ENCODE data around the gene FLT3. TPM values are rescaled to one million over a fixed set of nuclear protein-coding genes. Genes with fewer than 3 reads are reported as not detected.
"Not testable (repeated sequence)": the region's sequence is repeated elsewhere in the genome, so short reads cannot be mapped to it uniquely, and the experiment has no call there.

The FLT3 gene
- under 1 TPM; 0.12 to 0.26 TPM for total RNA-seq
- long read RNA-seq = 0 reads

- intact Hi-C loops (cut with DNase I) = no loop called here
- DNase-seq (no peak), ATAC-seq (peak; percentile 59 to 75)
Observed at GRCh38 chr13:28100150-28101121, at the start of gene FLT3. TSS of gene FLT3 (minus strand) at chr13:28100576. CDS start at chr13:28100510, 66 bp downstream.

GRCh38 chr13:28147495-28147894, 47.1 kb upstream of the FLT3 start:
- ATAC-seq = no peak
- intact Hi-C loops (cut with DNase I) = no loop called here
- no peak for DNase-seq

GRCh38 chr13:28145049-28145448, 44.7 kb upstream of the FLT3 start:
- ATAC-seq (no peak), DNase-seq (no peak)
- intact Hi-C loops (cut with DNase I) = no loop called here

DNA sequence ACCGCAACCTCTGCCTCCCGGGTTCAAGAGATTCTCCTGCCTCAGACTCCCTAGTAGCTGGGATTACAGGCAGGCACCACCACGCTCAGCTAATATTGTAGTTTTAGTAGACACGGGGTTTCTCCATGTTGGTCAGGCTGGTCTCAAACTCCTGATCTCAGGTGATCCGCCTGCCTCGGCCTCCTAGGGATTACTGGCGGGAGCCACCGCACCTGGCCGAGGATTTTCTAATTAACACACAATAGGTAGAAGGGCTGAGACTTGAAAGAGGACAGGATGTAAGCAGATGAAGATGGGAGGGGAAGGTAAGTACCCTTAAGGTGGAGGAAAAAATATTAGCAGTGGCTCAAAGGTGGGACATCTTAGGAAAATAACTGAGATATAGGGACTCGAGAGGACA, 41.2 kb upstream of the FLT3 start:
- ATAC-seq; intact Hi-C loops (cut with DNase I); DNase-seq: not testable (repeated sequence)

GRCh38 chr13:28140433-28141125, 40.2 kb upstream of the FLT3 start:
- intact Hi-C loops (cut with DNase I) = no loop called here
- DNase-seq (no peak), ATAC-seq (no peak)

DNA sequence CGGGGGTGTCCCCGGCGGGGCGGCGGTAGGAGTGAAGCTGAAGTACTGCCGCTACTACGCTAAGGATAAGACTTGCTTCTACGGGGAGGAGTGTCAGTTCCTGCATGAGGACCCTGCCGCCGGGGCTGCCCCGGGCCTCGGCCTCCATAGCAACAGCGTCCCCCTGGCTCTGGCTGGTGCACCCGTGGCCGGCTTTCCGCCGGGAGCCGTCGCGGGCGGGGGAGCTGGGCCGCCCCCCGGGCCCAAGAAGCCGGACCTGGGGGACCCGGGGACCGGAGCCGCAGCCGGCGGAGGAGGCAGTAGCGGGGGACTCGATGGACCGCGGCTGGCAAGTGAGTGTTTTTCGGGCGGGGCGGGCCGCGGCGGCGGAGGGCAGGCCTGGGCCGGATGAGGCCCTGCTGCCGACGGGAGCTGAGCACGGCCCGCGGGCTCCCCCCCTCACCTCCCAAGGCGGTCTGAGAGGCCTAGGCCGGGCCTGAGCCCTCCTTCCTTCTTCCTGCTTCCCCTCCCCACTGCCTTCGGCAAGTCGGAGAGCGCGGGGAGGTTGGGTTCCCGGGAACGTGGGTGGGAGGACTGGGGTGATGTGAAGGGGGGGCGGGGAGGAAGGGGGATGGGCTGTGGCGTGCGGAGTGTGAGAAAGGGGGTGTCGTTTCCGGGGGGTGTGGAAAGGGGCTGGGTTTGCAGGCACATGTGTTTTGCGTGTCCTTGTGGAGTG, 38.5 kb upstream of the FLT3 start:
- peak; percentile 84 to 87 for ATAC-seq
- DNase-seq = peak; percentile 85
- intact Hi-C loops (cut with DNase I) = no loop called here

DNA sequence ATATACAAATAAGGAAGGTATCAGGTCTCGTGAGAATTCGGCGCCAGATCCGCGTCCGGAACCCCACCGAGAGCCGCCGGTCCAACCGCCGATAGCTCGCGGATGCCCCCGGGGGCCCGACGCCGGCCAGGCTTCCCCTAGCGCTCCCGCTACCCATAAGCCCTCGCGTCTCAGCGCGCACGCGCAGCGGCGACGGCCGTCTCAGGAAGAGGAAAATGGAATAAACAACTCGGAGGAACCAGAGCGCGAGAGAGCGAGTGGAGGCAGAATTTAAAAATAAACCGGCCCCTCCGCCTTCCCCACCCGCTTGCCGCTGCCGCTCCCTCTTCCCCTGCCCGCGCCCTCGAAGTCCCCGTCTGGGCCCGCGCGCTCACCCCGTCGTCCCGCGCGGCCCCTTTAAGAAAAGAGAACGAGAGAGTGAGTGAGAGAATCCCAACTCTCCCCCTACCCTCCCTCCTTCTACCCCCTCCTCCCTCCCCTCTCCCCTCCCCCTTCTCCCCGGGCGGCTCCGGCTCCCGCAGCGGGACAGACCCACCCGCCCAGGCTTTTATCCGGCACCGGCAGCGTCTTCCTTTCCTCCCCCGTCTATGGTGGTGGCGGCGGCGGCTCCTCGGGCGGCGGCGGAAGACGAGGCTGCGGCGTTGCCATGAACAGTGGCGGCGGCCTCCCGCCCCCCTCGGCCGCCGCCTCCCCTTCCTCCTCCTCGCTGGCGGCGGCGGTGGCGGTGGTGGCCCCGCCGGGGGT, 37.8 kb upstream of the FLT3 start, which contains the start of gene PAN3:
TSS of gene PAN3 (plus strand) at position 534 of the 744 bp plus-strand sequence. CDS start at position 647, 113 bp downstream.
- DNase-seq (peak; percentile 94), ATAC-seq (peak; percentile 81 to 89)
- intact Hi-C loops (cut with DNase I) = no loop called here

GRCh38 chr13:28137596-28137995, 37.2 kb upstream of the FLT3 start:
- DNase-seq = no peak
- intact Hi-C loops (cut with DNase I) = no loop called here
- no peak for ATAC-seq

- intact Hi-C loops (cut with DNase I) = no loop called here
- no peak for DNase-seq
- ATAC-seq = no peak
Observed at GRCh38 chr13:28136916-28137315, 36.5 kb upstream of the FLT3 start.

DNA sequence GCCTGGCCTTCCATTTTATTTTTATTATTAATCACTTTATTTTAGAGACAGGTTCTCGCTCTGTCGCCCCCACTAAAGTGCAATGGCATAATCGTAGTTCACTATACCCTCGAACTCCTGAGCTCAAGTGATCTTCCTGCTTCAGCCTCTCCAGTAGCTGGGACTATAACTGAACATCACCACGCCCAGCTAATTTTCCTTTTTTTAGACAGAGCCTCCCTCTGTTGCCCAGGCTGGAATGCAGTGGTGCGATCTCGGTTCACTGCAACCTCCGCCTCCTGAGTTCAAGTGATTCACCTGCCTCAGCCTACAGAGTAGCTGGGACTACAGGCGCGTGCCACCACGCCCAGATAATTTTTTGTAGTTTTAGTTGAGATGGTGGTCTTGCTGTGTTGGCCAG, 31.3 kb upstream of the FLT3 start:
- intact Hi-C loops (cut with DNase I) = no loop called here
- DNase-seq = no peak
- ATAC-seq = no peak

DNA sequence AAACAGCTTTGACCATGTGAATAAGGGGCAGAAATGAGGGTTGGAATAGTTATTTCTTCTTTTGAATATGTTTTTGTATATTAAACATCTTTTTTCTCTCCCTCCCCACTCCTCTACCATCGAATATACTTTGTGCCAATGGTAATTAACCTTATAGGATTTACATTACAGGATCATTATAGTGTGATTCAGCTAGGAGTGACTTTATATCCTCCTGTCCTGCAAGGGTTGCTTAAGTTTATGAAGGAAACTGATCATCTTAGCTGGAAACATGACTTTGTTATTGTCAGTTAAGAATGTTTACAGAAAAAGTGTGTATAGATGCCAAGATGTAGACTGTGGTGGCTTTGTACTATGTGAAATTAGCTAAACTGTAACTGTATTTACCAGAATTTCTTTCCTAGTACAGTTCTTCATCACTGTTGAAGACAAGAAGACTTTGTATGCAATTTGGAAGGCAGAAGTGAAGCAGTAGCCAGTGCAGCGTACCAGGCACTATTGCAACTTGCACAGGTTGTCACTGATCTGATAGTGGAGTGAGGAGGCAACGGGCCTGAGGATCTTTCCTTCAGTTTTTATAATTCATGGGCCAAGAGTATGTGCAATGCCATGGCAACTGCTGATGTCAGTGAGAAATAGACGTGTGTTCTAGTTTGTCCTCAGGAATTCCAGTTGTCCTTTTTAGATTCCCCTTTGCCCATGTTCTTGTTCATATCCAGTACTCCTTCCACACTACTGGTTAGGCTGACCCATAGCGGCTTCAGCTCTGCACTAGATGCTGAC, 29.7 kb upstream of the FLT3 start:
- DNase-seq (no peak), ATAC-seq (peak in 1 of 2 donors; percentile 63)
- intact Hi-C loops (cut with DNase I) = no loop called here

DNA sequence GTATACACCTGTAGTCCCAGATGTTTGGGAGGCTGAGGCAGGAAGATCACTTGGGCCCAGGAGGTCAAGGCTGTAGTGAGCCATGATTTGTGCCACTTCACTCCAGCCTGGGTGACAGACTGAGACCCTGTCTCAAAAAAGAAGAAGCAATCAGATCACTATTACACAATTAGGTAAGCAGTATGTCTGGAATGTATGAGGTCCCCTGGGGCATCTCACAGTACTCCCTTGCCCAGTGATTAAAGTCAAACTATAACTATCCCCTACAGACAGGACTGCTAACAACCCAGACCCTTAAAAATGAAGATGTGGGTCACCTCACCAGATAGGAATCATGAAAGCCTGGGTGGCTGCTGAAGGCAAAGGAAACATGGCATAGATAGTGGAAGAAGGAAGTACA, 28.6 kb upstream of the FLT3 start:
- no peak for DNase-seq
- no peak for ATAC-seq

DNA sequence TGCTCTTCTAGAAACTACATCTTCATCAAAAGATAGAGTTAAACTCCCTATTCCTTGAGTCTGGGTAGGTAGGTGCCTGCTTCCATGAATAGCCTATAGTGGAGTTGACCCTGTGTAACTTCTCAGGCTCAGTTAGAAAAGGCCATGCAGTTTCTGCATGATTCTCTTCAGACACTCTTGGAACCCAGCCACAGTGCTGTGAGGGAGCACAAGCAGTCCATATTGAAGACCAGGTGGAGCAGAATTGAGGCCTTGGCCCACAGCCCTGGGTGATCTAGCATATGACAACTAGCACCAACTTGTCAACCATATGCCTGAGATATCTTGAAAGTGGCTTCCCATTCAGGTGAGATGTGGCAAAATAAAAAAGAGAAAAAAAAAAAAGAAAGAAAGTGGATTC, 27.7 kb upstream of the FLT3 start:
- ATAC-seq = no peak
- intact Hi-C loops (cut with DNase I) = no loop called here
- DNase-seq = no peak

More for the DNA sequence above, 28.6 kb upstream of the FLT3 start:
- intact Hi-C loops (cut with DNase I) = no loop called here

- DNase-seq (no peak), ATAC-seq (no peak)
- intact Hi-C loops (cut with DNase I) = no loop called here
Observed at GRCh38 chr13:28121224-28121623, 20.8 kb upstream of the FLT3 start.

DNA sequence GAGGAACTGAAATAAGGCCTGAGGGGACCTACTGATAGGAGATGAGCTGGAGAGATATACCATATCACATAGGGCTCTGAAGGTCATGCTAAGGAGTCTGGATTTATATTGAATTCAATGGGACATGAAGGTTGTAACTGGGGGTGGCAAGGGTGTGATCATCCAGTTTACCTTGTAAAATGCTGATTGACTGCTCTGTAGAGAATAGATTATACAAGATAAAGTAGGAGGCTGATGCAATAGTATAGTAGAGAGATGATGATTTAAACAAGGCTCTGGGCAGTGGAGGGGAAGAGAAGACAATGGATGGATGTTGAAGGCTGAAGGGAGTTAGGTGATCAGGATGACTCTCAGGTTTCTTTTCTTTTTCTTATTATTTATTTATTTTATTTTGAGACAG, 19.9 kb upstream of the FLT3 start:
- ATAC-seq (no peak), DNase-seq (no peak)
- intact Hi-C loops (cut with DNase I) = no loop called here

GRCh38 chr13:28117689-28118377, 17.5 kb upstream of the FLT3 start:
- DNase-seq (peak; percentile 67), ATAC-seq (peak in 1 of 2 donors; percentile 17)
- intact Hi-C loops (cut with DNase I) = no loop called here

- no peak for DNase-seq
- no peak for ATAC-seq
- intact Hi-C loops (cut with DNase I) = no loop called here
Observed at GRCh38 chr13:28116736-28117135, 16.4 kb upstream of the FLT3 start.

- no peak for DNase-seq
- intact Hi-C loops (cut with DNase I) = no loop called here
- ATAC-seq = no peak
Observed at GRCh38 chr13:28110414-28110813, 10.0 kb upstream of the FLT3 start.

Data from left cardiac atrium (tissue), 4 donors.